ENCODE data around the gene ASIC3.
"Not testable (repeated sequence)": the region's sequence is repeated elsewhere in the genome, so short reads cannot be mapped to it uniquely, and the experiment has no call there.

Gene ASIC3

GRCh38 chr7:151025924-151026671, 22.2 kb upstream of the ASIC3 start:
- H3K9me3 ChIP-seq (ENCODE audit: control insufficient read depth in 2 of 2, low read length in 2 of 2) = no peaks in the 10 kb centered on the region
- no peak overlapping the region for H3K9ac ChIP-seq (ENCODE audit: low read length in 2 of 2)
- H3K27me3 ChIP-seq (ENCODE audit: control insufficient read depth in 1 of 2, insufficient read depth in 2 of 2, low read length in 2 of 2) = no peaks in the 10 kb centered on the region
- no peak overlapping the region for H3K27ac ChIP-seq (ENCODE audit: low read length)
- H3K4me3 ChIP-seq (ENCODE audit: low read length in 2 of 2) = no peak overlapping the region
- H3K4me1 ChIP-seq (ENCODE audit: control insufficient read depth, insufficient read depth, low read length) = peaks cover 14% of the 10 kb centered on the region
- no peaks in the 10 kb centered on the region for H3K36me3 ChIP-seq (ENCODE audit: control insufficient read depth in 2 of 2, insufficient read depth in 2 of 2, low read length in 2 of 2)

- not testable (repeated sequence) for H3K27ac ChIP-seq (ENCODE audit: low read length); H3K9ac ChIP-seq (ENCODE audit: low read length in 2 of 2); H3K27me3 ChIP-seq (ENCODE audit: control insufficient read depth in 1 of 2, insufficient read depth in 2 of 2, low read length in 2 of 2); H3K9me3 ChIP-seq (ENCODE audit: control insufficient read depth in 2 of 2, low read length in 2 of 2); H3K36me3 ChIP-seq (ENCODE audit: control insufficient read depth in 2 of 2, insufficient read depth in 2 of 2, low read length in 2 of 2)
- H3K4me3 ChIP-seq (ENCODE audit: low read length in 2 of 2) = peak overlapping the region; percentile 78 to 96
- peaks cover 14% of the 10 kb centered on the region for H3K4me1 ChIP-seq (ENCODE audit: control insufficient read depth, insufficient read depth, low read length)
Measured at GRCh38 chr7:151026771-151027727, 21.3 kb upstream of the ASIC3 start.

GRCh38 chr7:151027728-151028130, 20.6 kb upstream of the ASIC3 start:
- H3K27me3 ChIP-seq (ENCODE audit: control insufficient read depth in 1 of 2, insufficient read depth in 2 of 2, low read length in 2 of 2); H3K36me3 ChIP-seq (ENCODE audit: control insufficient read depth in 2 of 2, insufficient read depth in 2 of 2, low read length in 2 of 2); H3K9me3 ChIP-seq (ENCODE audit: control insufficient read depth in 2 of 2, low read length in 2 of 2): not testable (repeated sequence)
- H3K4me1 ChIP-seq (ENCODE audit: control insufficient read depth, insufficient read depth, low read length) = peaks cover 14% of the 10 kb centered on the region
- peak overlapping the region; percentile 76 for H3K27ac ChIP-seq (ENCODE audit: low read length)
- peak overlapping the region; percentile 62 to 77 for H3K9ac ChIP-seq (ENCODE audit: low read length in 2 of 2)
- H3K4me3 ChIP-seq (ENCODE audit: low read length in 2 of 2) = peak overlapping the region; percentile 78 to 96

GRCh38 chr7:151028131-151028947, 20.0 kb upstream of the ASIC3 start, which contains the start of gene ABCB8:
TSS of gene ABCB8 (plus strand) at chr7:151028450. CDS start at chr7:151028516, 66 bp downstream.
- peaks cover 14% of the 10 kb centered on the region for H3K4me1 ChIP-seq (ENCODE audit: control insufficient read depth, insufficient read depth, low read length)
- H3K36me3 ChIP-seq (ENCODE audit: control insufficient read depth in 2 of 2, insufficient read depth in 2 of 2, low read length in 2 of 2) = peaks cover 0 to 2% of the 10 kb centered on the region in 2 donors
- peak within 1 kb of the TSS; percentile 78 to 96 for H3K4me3 ChIP-seq (ENCODE audit: low read length in 2 of 2)
- H3K9me3 ChIP-seq (ENCODE audit: control insufficient read depth in 2 of 2, low read length in 2 of 2) = no peaks in the 10 kb centered on the region
- peak within 1 kb of the TSS; percentile 76 for H3K27ac ChIP-seq (ENCODE audit: low read length)
- peak within 1 kb of the TSS; percentile 75 to 77 for H3K9ac ChIP-seq (ENCODE audit: low read length in 2 of 2)
- no peaks in the 10 kb centered on the region for H3K27me3 ChIP-seq (ENCODE audit: control insufficient read depth in 1 of 2, insufficient read depth in 2 of 2, low read length in 2 of 2)

GRCh38 chr7:151028948-151029501, 19.3 kb upstream of the ASIC3 start:
- no peaks in the 10 kb centered on the region for H3K27me3 ChIP-seq (ENCODE audit: control insufficient read depth in 1 of 2, insufficient read depth in 2 of 2, low read length in 2 of 2)
- peaks cover 0 to 2% of the 10 kb centered on the region in 2 donors for H3K36me3 ChIP-seq (ENCODE audit: control insufficient read depth in 2 of 2, insufficient read depth in 2 of 2, low read length in 2 of 2)
- H3K9ac ChIP-seq (ENCODE audit: low read length in 2 of 2) = peak overlapping the region; percentile 75 to 77
- peak overlapping the region; percentile 78 to 96 for H3K4me3 ChIP-seq (ENCODE audit: low read length in 2 of 2)
- H3K27ac ChIP-seq (ENCODE audit: low read length) = peak overlapping the region; percentile 76
- H3K4me1 ChIP-seq (ENCODE audit: control insufficient read depth, insufficient read depth, low read length) = peaks cover 14% of the 10 kb centered on the region
- H3K9me3 ChIP-seq (ENCODE audit: control insufficient read depth in 2 of 2, low read length in 2 of 2) = no peaks in the 10 kb centered on the region

- no peak overlapping the region for H3K9ac ChIP-seq (ENCODE audit: low read length in 2 of 2)
- H3K27me3 ChIP-seq (ENCODE audit: control insufficient read depth in 1 of 2, insufficient read depth in 2 of 2, low read length in 2 of 2) = no peaks in the 10 kb centered on the region
- H3K36me3 ChIP-seq (ENCODE audit: control insufficient read depth in 2 of 2, insufficient read depth in 2 of 2, low read length in 2 of 2) = peaks cover 11 to 15% of the 10 kb centered on the region in 2 donors
- peaks cover 14% of the 10 kb centered on the region for H3K4me1 ChIP-seq (ENCODE audit: control insufficient read depth, insufficient read depth, low read length)
- peak overlapping the region; percentile 33 for H3K27ac ChIP-seq (ENCODE audit: low read length)
- H3K9me3 ChIP-seq (ENCODE audit: control insufficient read depth in 2 of 2, low read length in 2 of 2) = no peaks in the 10 kb centered on the region
- no peak overlapping the region for H3K4me3 ChIP-seq (ENCODE audit: low read length in 2 of 2)
Measured at GRCh38 chr7:151031011-151031410, 17.3 kb upstream of the ASIC3 start.

GRCh38 chr7:151032936-151033863, 15.1 kb upstream of the ASIC3 start:
- H3K4me3 ChIP-seq (ENCODE audit: low read length in 2 of 2) = no peak overlapping the region
- H3K36me3 ChIP-seq (ENCODE audit: control insufficient read depth in 2 of 2, insufficient read depth in 2 of 2, low read length in 2 of 2) = peaks cover 18 to 24% of the 10 kb centered on the region in 2 donors
- no peaks in the 10 kb centered on the region for H3K9me3 ChIP-seq (ENCODE audit: control insufficient read depth in 2 of 2, low read length in 2 of 2)
- H3K4me1 ChIP-seq (ENCODE audit: control insufficient read depth, insufficient read depth, low read length) = peaks cover 9% of the 10 kb centered on the region
- H3K27me3 ChIP-seq (ENCODE audit: control insufficient read depth in 1 of 2, insufficient read depth in 2 of 2, low read length in 2 of 2) = no peaks in the 10 kb centered on the region
- H3K9ac ChIP-seq (ENCODE audit: low read length in 2 of 2) = no peak overlapping the region
- no peak overlapping the region for H3K27ac ChIP-seq (ENCODE audit: low read length)

- H3K4me3 ChIP-seq (ENCODE audit: low read length in 2 of 2) = no peak overlapping the region
- peaks cover 9% of the 10 kb centered on the region for H3K4me1 ChIP-seq (ENCODE audit: control insufficient read depth, insufficient read depth, low read length)
- H3K27me3 ChIP-seq (ENCODE audit: control insufficient read depth in 1 of 2, insufficient read depth in 2 of 2, low read length in 2 of 2) = no peaks in the 10 kb centered on the region
- H3K27ac ChIP-seq (ENCODE audit: low read length) = no peak overlapping the region
- peaks cover 18 to 24% of the 10 kb centered on the region in 2 donors for H3K36me3 ChIP-seq (ENCODE audit: control insufficient read depth in 2 of 2, insufficient read depth in 2 of 2, low read length in 2 of 2)
- no peak overlapping the region for H3K9ac ChIP-seq (ENCODE audit: low read length in 2 of 2)
- H3K9me3 ChIP-seq (ENCODE audit: control insufficient read depth in 2 of 2, low read length in 2 of 2) = no peaks in the 10 kb centered on the region
Measured at GRCh38 chr7:151033864-151034249, 14.5 kb upstream of the ASIC3 start.

GRCh38 chr7:151034312-151035025, 13.9 kb upstream of the ASIC3 start:
- no peaks in the 10 kb centered on the region for H3K9me3 ChIP-seq (ENCODE audit: control insufficient read depth in 2 of 2, low read length in 2 of 2)
- no peaks in the 10 kb centered on the region for H3K27me3 ChIP-seq (ENCODE audit: control insufficient read depth in 1 of 2, insufficient read depth in 2 of 2, low read length in 2 of 2)
- H3K27ac ChIP-seq (ENCODE audit: low read length) = no peak overlapping the region
- H3K4me3 ChIP-seq (ENCODE audit: low read length in 2 of 2) = no peak overlapping the region
- no peak overlapping the region for H3K9ac ChIP-seq (ENCODE audit: low read length in 2 of 2)
- peaks cover 10% of the 10 kb centered on the region for H3K4me1 ChIP-seq (ENCODE audit: control insufficient read depth, insufficient read depth, low read length)
- peaks cover 18 to 24% of the 10 kb centered on the region in 2 donors for H3K36me3 ChIP-seq (ENCODE audit: control insufficient read depth in 2 of 2, insufficient read depth in 2 of 2, low read length in 2 of 2)
